Measurements from ENCODE around the gene SLC30A2.

DNA sequence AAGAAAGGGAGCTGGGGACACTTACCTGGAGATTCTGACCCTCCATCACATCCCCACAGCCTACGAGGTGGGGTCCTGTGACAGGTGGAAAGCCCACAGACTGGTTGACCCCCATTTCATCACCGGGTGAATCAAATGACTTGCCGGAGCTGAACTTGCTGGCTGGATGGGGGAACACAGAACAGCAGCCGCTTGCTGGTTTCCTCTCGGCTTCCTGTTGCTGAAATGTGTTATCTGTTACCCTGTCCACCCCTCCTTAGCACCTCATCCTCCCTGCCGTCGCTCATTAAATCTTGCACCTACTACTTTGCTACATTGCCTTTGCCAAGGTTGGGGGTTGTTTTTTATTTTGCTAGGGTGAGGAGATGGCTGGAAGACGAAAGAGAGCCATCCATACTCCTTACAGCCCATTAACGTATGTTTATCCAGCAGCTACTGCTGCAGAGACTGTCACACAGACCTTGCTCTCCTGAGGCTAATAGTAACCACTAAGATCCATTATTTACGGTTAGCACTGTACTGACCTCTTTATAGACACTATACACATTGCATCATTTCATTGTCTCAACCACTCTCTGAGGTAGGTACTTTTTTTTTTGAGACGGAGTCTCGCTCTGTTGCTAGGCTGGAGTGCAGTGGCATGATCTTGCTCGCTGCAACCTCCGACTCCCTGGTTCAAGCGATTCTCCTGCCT, 55.1 kb downstream of the SLC30A2 start:
- TF ChIP-seq POLR2AphosphoS5 (IDR thresholded peaks at IDR 0.05) = no peak
- TF ChIP-seq CTCF (IDR thresholded peaks at IDR 0.05) = no peak
- no peak for TF ChIP-seq POLR2A (IDR thresholded peaks at IDR 0.05)
